IMR-90 (cell line): Measurements from ENCODE around the gene DENND1A.

ENCODE experiments used
- BHLHE40 ChIP-seq: fragments of 150-350 bp; IDR thresholded peaks from 2 replicates; pipeline ENCODE4 v1.6.1; 2016; ENCODE audit warnings: mild to moderate bottlenecking, low read depth, low read length
- CHD1 ChIP-seq: IDR thresholded peaks from 2 replicates; pipeline ENCODE4 v1.6.1; 2012; ENCODE audit warnings: low read depth, low read length, improper control_type of control experiment
- CTCF ChIP-seq: conservative IDR thresholded peaks from 2 replicates; pipeline ENCODE4 v1.5.1; 2012; ENCODE audit warnings: mild to moderate bottlenecking, low read depth, low read length, improper control_type of control experiment
- MAFK ChIP-seq: IDR thresholded peaks from 2 replicates; pipeline ENCODE4 v1.6.1; 2012; ENCODE audit warnings: low read depth, low read length, improper control_type of control experiment
- MAZ ChIP-seq: IDR thresholded peaks from 2 replicates; pipeline ENCODE4 v1.6.1; 2012; ENCODE audit warnings: low read depth, mild to moderate bottlenecking, low read length, improper control_type of control experiment, moderate library complexity, borderline replicate concordance
- POLR2A ChIP-seq: IDR thresholded peaks from 2 replicates; pipeline ENCODE4 v1.6.1; 2012; ENCODE audit warnings: mild to moderate bottlenecking, low read depth, low read length
- RFX5 ChIP-seq: IDR thresholded peaks from 2 replicates; pipeline ENCODE4 v1.8.0; 2012; ENCODE audit warnings: low read depth, mild to moderate bottlenecking, low read length, moderate library complexity
- SMC3 ChIP-seq: fragments of 150-350 bp; IDR thresholded peaks from 2 replicates; pipeline ENCODE4 v1.6.1; 2016; ENCODE audit warnings: low read depth, mild to moderate bottlenecking, antibody characterized with exemption, low read length, moderate library complexity
- USF2 ChIP-seq: fragments of 150-350 bp; IDR thresholded peaks from 2 replicates; pipeline ENCODE4 v1.6.1; 2017; ENCODE audit warnings: mild to moderate bottlenecking, antibody characterized with exemption, low read length, low read depth

GRCh38 chr9:123346826-123347225, 583.1 kb downstream of the DENND1A start:
- TF ChIP-seq CTCF (no peak), BHLHE40 (no peak), POLR2A (no peak), RFX5 (no peak), USF2 (no peak), CHD1 (no peak), SMC3 (no peak), MAFK (no peak), MAZ (no peak)
